ENCODE data around the gene IMMP2L.
"Not testable (repeated sequence)": the region's sequence is repeated elsewhere in the genome, so short reads cannot be mapped to it uniquely, and the experiment has no call there.

Gene IMMP2L

GRCh38 chr7:111262293-111263116 lies 299.8 kb downstream of the IMMP2L start:
- Mint-ChIP-seq H3K4me1 (peaks cover 17% of the 10 kb centered on the region), H3K4me3 (no peak overlapping the region), H3K27me3 (ENCODE audit: low read depth) (no peaks in the 10 kb centered on the region), H3K9me3 (no peaks in the 10 kb centered on the region), H3K27ac (no peak overlapping the region), H3K36me3 (ENCODE audit: low read depth) (no peaks in the 10 kb centered on the region)
- no peak for TF ChIP-seq CTCF (IDR thresholded peaks at IDR 0.05; ENCODE audit: unreplicated experiment in 3 of 3)

DNA sequence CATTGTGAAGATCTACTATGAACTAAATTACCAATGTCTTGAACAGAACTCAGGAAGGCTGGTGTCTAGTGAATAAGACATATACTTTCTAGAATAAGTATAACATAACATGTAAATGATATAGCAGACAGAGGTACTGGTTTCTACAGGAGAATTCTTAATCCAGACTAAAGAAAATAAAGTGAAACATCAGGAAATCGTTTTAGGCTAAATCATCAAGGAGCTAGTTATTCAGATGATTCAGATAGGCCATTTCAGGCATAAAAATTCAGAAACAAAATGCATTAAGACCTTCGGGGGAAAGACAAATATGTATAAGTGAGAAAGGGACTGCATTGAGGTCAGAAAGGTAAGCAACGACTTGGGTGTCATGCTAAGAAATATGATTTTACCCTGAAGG lies 300.8 kb downstream of the IMMP2L start:
- no peaks in the 10 kb centered on the region for H3K27me3 Mint-ChIP-seq (ENCODE audit: low read depth)
- no peak overlapping the region for H3K4me3 Mint-ChIP-seq
- H3K9me3 Mint-ChIP-seq, result no peaks in the 10 kb centered on the region

DNA sequence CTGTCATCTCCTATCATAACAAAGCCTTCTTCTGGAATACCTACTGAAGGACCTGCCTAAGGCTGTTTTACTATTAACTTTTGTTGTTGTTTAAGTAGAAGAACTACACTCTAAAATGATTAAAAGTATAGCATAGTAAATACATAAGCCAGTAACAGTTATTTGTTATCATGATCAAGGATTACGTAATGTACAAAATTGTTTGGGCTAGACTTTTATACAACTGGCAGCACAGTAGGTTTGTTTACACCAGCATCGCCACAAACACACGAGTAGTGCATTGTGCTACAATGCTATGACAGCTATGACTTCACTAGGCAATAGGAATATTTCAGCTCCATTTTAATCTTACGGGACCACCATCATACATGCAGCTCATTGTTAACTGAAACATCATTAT lies 302.3 kb downstream of the IMMP2L start:
- H3K4me3 Mint-ChIP-seq, result no peak overlapping the region
- peaks cover 7% of the 10 kb centered on the region for H3K4me1 Mint-ChIP-seq
- no peak overlapping the region for H3K27ac Mint-ChIP-seq
- no peaks in the 10 kb centered on the region for H3K9me3 Mint-ChIP-seq
- H3K36me3 Mint-ChIP-seq (ENCODE audit: low read depth), result no peaks in the 10 kb centered on the region
- TF ChIP-seq CTCF (IDR thresholded peaks at IDR 0.05; ENCODE audit: unreplicated experiment in 3 of 3), result no peak
- H3K27me3 Mint-ChIP-seq (ENCODE audit: low read depth), result no peaks in the 10 kb centered on the region

More for the DNA sequence above, 300.8 kb downstream of the IMMP2L start:
- no peaks in the 10 kb centered on the region for H3K36me3 Mint-ChIP-seq (ENCODE audit: low read depth)
- H3K27ac Mint-ChIP-seq, result no peak overlapping the region
- H3K4me1 Mint-ChIP-seq, result peaks cover 13% of the 10 kb centered on the region
- TF ChIP-seq CTCF (IDR thresholded peaks at IDR 0.05; ENCODE audit: unreplicated experiment in 3 of 3), result no peak

DNA sequence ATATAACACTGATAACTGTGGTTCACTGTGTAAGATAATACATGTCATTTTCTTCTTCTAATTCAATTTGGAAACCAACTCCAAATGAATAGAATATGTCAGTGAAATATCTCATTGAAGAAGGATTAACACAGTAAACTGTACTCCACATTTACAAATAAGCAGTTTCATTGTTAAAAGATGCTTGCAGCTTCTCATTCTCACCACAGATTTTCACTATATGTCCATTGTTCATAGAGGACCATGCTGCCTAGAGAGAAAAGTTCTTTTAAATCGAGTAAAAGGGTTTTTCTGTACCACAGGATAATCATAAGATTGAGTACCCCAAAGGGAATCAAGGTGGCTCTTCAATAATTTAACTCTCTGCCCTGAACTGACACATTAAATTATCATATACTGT lies 305.9 kb downstream of the IMMP2L start:
- Mint-ChIP-seq H3K9me3 (peaks cover 3% of the 10 kb centered on the region), H3K27ac (no peak overlapping the region), H3K27me3 (ENCODE audit: low read depth) (no peaks in the 10 kb centered on the region), H3K36me3 (ENCODE audit: low read depth) (no peaks in the 10 kb centered on the region), H3K4me1 (peaks cover 4% of the 10 kb centered on the region), H3K4me3 (no peak overlapping the region)
- no peak for TF ChIP-seq CTCF (IDR thresholded peaks at IDR 0.05; ENCODE audit: unreplicated experiment in 3 of 3)

- H3K27me3 Mint-ChIP-seq (ENCODE audit: low read depth), result no peaks in the 10 kb centered on the region
- H3K4me1 Mint-ChIP-seq, result peaks cover 4% of the 10 kb centered on the region
- H3K27ac Mint-ChIP-seq, result no peak overlapping the region
- no peak for TF ChIP-seq CTCF (IDR thresholded peaks at IDR 0.05; ENCODE audit: unreplicated experiment in 3 of 3)
- no peaks in the 10 kb centered on the region for H3K36me3 Mint-ChIP-seq (ENCODE audit: low read depth)
- no peak overlapping the region for H3K4me3 Mint-ChIP-seq
- H3K9me3 Mint-ChIP-seq, result peaks cover 9% of the 10 kb centered on the region
These were observed 306.7 kb downstream of the IMMP2L start for GRCh38 chr7:111255576-111255975.

DNA sequence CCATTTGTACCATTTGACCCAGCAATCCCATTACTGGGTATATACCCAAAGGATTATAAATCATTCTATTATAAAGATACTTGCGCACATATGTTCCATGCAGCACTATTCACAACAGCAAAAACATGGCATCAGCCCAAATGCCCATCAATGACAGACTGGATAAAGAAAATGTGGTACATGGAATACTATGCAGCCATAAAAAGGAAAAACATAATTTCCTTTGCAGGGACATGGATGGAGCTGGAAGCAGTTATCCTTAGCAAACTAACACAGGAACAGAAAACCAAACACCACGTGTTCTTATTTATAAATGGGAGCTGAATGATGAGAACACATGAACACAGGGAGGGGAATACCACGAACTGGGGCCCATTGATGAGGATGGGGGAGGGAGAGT lies 310.9 kb downstream of the IMMP2L start:
- not testable (repeated sequence) for H3K4me1 Mint-ChIP-seq; H3K36me3 Mint-ChIP-seq (ENCODE audit: low read depth); H3K27ac Mint-ChIP-seq; H3K4me3 Mint-ChIP-seq; H3K27me3 Mint-ChIP-seq (ENCODE audit: low read depth)
- peaks cover 21% of the 10 kb centered on the region for H3K9me3 Mint-ChIP-seq

- H3K9me3 Mint-ChIP-seq, result peaks cover 21% of the 10 kb centered on the region
- H3K4me1 Mint-ChIP-seq; H3K27ac Mint-ChIP-seq; H3K4me3 Mint-ChIP-seq; H3K36me3 Mint-ChIP-seq (ENCODE audit: low read depth); H3K27me3 Mint-ChIP-seq (ENCODE audit: low read depth): not testable (repeated sequence)
These were observed 312.5 kb downstream of the IMMP2L start for GRCh38 chr7:111249807-111250206.
